ENCODE data around the gene SNUPN.

SNUPN gene

DNA sequence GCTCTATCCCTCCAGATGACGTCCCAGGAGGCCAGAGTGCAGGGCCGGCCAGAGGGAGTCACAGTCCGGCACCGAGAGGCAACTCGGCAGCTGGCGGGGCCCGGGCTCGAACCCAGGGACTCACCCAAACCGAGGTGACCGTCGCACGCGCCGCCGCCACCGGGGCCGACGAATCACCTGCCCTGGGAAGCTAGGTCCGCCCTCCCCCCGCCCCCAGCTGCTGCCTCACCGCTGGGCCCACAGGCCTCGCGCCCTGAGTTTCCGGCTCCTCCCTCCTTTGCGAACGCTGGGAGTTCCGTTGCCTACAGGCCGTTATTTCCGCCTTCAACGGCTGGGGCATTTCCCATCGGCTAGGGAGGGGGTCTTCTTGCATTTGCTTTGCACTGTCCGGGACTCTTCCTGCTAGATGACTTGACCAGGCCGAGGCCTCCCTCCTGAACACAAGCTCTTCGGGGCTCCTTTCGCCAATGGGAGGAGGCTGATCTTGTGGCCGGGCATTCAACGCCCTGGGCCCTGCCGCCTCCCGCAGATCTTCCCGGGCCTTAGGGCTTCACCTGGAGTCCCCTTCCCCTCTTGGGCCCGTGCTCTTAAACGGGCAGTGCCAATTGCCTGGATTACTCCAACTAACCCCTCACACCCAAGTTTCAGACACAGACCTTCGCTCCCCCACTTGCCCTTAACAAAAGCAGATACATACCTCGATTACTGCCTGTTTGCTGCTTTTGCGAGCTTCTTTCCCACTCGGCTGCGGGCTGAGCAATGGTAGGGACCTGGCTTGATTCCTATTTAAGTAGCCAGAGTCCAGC, at the start of gene SNUPN:
TSS of gene SNUPN (minus strand) at position 184 of the 806 bp plus-strand sequence. CDS start 4,674 bp downstream, outside the sequence.
- no peaks in the 10 kb centered on the region for H3K27me3 Mint-ChIP-seq
- H3K4me1 Mint-ChIP-seq (ENCODE audit: low read depth), result peaks cover 46% of the 10 kb centered on the region
- H3K9me3 Mint-ChIP-seq, result no peaks in the 10 kb centered on the region
- peak within 1 kb of the TSS; percentile 96 for H3K27ac Mint-ChIP-seq
- peak within 1 kb of the TSS; percentile 94 for H3K4me3 Mint-ChIP-seq
- peaks cover 11% of the 10 kb centered on the region for H3K36me3 Mint-ChIP-seq (ENCODE audit: low read depth)

- no peak overlapping the region for H3K4me3 Mint-ChIP-seq
- no peaks in the 10 kb centered on the region for H3K27me3 Mint-ChIP-seq
- no peaks in the 10 kb centered on the region for H3K9me3 Mint-ChIP-seq
- H3K4me1 Mint-ChIP-seq (ENCODE audit: low read depth), result no peaks in the 10 kb centered on the region
- no peaks in the 10 kb centered on the region for H3K36me3 Mint-ChIP-seq (ENCODE audit: low read depth)
- H3K27ac Mint-ChIP-seq, result no peak overlapping the region
These were observed 48.8 kb upstream of the SNUPN start for GRCh38 chr15:75674366-75674765.

DNA sequence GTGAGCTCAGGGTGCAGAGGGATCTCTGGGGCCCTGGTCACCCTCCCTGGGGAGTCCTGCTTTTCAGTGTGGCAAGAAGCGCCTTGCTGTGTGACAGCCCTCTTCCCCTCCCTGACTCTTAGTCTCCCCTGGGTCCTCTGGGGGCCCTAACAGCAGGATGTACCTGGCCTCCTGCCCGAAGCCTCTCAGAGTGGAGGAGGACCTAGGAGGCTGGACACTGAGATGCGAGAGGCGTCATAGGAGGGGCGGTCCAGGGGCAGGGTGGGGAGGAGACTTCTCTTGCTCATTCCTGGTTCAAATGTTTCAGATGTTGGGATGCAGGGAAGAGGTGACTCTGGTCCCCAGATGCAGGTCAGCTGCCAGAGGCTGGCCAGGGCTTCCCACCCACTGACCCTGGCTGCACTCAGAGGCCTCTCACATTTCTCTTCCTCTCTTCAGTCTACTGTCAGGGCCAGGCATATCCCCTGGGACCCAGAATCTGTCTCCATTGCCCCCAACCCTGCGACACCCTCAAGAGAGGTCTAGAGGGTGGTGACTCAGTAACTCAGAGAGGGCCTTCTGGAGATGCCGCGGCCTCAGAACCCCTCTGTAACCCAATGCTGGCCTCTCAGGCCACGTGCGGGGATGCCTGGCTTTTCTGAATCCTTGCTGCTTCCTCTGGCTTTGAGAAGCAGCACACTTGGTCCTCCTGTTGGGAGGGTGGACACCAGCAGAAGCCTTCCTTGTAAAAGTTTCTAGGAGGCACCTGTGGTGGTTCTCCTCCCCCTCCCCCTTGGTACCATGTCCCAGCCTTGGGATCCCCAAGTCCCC, 48.1 kb upstream of the SNUPN start:
- Mint-ChIP-seq H3K9me3 (no peaks in the 10 kb centered on the region), H3K36me3 (ENCODE audit: low read depth) (no peaks in the 10 kb centered on the region), H3K27me3 (no peaks in the 10 kb centered on the region), H3K4me1 (ENCODE audit: low read depth) (no peaks in the 10 kb centered on the region), H3K4me3 (no peak overlapping the region), H3K27ac (no peak overlapping the region)

DNA sequence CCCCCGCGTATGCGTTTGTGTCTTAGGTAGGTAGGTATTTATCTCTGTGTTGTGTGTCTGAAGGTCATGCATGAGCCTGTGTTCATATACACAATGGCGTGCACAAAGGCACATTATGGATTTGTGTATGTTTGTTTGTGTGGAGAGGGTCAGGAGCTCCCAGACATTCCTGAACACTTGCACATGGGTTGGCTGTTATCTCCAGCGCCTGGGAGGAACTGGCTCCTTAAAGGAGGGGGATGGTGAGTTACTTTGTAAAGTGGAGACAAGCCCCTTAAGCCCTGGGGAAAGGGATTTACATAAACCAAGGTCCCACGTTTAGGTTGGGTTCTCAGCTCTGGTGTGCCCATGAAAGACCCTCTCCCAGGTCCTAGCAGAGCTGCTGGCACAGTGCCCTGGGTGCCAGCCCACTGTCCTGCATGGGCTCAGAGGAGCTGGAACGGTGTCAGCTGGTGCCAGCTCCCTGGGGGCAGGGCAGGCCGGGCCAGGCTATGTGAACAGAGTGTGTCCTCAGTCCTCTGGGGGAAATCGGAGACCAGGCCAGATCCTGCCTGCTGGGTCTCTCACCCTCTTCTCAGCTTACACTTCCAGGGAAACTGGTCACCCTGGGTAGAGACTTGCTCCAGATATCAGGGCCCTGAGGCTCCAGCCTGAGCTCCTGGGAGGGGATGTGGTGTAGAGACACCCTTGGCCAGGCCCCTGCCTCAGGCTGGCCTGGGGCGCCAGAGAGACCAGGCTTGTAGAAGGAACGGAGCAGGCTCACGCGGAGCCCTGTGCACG, 47.3 kb upstream of the SNUPN start:
- no peaks in the 10 kb centered on the region for H3K4me1 Mint-ChIP-seq (ENCODE audit: low read depth)
- H3K9me3 Mint-ChIP-seq, result no peaks in the 10 kb centered on the region
- no peaks in the 10 kb centered on the region for H3K36me3 Mint-ChIP-seq (ENCODE audit: low read depth)
- no peaks in the 10 kb centered on the region for H3K27me3 Mint-ChIP-seq
- no peak overlapping the region for H3K27ac Mint-ChIP-seq
- H3K4me3 Mint-ChIP-seq, result no peak overlapping the region

DNA sequence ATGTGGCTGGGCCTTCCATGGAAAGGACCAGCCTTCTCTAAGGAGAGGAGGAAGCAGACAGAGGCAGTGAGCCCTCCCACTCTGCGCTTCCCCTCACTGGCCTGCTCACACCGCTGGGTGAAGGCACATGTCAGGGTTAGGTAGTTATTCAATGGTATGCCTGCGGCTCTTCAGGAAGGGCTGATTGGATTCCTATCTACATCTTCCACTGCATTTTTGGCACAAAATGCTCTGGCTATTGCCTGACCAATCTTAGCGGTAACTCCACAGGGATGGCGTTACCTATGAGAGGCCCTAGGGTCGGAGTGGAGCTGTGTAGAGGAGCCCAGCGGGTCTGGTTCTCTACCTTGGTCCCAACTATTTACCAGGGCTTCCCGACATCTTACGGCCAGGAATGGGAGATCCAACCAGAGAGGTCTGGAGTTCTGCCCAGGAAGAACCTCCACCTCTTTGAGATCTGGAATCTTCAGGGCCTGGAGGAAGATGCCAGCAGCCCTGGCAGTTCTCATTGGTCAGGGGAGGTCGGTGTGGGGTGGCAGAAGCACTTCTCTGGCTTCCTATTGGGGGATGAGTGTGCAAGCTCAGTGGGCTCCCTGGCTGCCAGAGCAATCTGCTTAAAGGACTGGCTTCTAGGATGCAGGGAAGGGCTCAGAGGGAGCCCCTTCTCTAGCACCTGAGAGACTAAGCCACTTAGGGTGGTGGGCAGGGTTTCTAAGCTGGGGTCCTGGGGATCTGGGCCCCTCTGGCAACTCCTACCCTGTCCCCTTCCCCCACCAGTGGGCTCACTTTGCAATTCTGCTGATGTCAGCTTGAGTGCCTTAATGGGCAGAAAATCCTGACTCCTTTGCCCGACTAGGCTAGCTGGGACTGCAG, 46.4 kb upstream of the SNUPN start:
- no peaks in the 10 kb centered on the region for H3K36me3 Mint-ChIP-seq (ENCODE audit: low read depth)
- H3K27ac Mint-ChIP-seq, result no peak overlapping the region
- no peak overlapping the region for H3K4me3 Mint-ChIP-seq
- H3K4me1 Mint-ChIP-seq (ENCODE audit: low read depth), result no peaks in the 10 kb centered on the region
- H3K9me3 Mint-ChIP-seq, result no peaks in the 10 kb centered on the region
- no peaks in the 10 kb centered on the region for H3K27me3 Mint-ChIP-seq

- Mint-ChIP-seq H3K27me3 (no peaks in the 10 kb centered on the region), H3K36me3 (ENCODE audit: low read depth) (no peaks in the 10 kb centered on the region), H3K27ac (no peak overlapping the region), H3K9me3 (no peaks in the 10 kb centered on the region), H3K4me3 (no peak overlapping the region), H3K4me1 (ENCODE audit: low read depth) (no peaks in the 10 kb centered on the region)
These were observed 44.3 kb upstream of the SNUPN start for GRCh38 chr15:75669879-75670212.

DNA sequence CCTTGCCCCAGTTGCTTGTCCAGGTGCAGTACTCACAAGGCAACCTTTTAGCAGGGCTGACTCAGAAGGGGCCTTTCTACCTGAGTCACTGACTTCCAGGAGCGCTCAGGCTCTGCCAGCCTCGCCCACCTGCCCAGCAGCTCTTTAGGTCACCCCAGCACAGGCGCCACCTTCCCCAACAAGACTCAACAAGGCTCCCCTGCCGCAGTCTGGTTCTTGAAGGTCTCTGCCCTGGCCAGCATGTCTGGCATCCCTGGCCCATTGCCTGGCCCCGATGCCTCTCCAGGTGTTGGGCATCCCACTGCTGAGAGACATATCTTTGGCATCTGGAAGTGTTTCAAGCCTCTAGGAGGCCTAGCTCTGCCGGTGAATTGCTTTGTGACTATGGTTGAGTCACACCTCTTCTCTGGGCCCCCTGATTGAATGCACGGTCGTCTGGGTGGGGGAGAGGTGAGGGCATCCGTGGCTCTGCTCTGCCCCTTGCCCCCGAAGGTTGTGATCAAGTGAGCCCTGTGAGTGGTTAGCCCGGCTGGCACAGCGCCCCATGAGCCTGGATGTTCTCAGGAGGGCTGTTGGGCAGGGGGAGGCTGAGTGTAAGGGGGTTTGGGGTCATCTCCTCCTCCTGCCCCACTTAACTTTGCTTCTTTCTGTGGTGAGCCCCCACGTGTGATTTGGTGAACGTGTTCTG, 43.8 kb upstream of the SNUPN start:
- Mint-ChIP-seq H3K9me3 (no peaks in the 10 kb centered on the region), H3K27ac (no peak overlapping the region), H3K27me3 (no peaks in the 10 kb centered on the region), H3K4me3 (no peak overlapping the region), H3K36me3 (ENCODE audit: low read depth) (no peaks in the 10 kb centered on the region), H3K4me1 (ENCODE audit: low read depth) (no peaks in the 10 kb centered on the region)

DNA sequence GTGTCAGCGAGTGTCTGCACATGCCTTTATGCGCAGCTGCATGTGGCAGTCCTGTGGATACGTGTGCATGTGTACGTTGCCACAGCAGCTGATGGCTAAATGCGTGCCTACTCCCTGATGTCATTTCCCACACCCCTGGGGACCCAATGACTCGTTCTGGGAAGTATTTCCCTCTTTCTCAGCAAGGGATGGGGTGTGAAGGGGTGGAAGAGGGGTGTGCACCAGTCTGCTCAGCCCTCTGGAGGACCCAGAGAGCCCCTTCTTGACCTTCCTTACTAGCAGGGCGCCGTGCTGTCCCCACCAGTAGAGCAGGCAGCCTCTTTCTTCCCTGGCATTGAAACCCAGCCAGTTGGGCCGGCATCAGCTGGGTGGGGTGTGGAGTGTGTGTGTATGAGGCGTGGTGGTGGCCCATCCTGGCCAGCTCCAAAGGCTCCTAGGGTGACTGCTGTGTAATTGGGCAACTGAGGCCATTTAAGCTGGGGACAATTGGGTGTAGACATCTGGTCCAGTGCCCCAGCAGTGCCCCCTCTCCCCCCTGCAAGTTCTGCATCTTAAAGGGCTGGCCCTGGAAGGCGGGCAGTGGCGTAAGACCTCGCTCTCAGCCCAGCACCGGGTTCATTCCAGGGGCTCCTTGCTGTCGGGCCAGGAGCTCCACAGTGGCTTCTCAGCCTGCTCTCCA, 41.4 kb upstream of the SNUPN start:
- Mint-ChIP-seq H3K4me1 (ENCODE audit: low read depth) (no peaks in the 10 kb centered on the region), H3K9me3 (no peaks in the 10 kb centered on the region), H3K27me3 (no peaks in the 10 kb centered on the region), H3K27ac (no peak overlapping the region), H3K4me3 (no peak overlapping the region), H3K36me3 (ENCODE audit: low read depth) (no peaks in the 10 kb centered on the region)

DNA sequence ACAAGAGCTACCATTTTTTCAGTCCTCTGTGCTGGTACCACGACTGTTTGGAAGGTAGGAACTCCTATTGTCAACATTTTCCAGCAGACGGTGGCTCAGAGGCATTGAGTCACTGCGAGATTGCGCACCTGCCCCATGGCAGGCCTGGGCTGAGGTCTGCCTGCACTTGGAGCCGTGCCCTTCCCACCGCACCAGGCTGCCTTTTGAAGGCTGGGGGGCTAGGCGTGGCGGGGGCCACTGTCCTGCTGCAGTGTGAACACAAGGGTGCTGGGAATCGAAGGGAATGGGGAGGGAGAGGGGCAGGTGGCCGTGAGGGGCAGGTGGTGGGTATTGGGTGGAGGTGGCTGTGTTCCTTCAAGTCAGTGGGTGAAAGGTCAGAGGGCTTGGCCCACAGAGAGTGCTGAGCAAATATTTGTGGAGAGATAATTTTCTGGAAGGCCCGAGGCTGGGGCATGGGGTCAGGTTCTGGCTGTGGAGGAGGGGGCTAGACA, 38.5 kb upstream of the SNUPN start:
- Mint-ChIP-seq H3K36me3 (ENCODE audit: low read depth) (no peaks in the 10 kb centered on the region), H3K4me1 (ENCODE audit: low read depth) (no peaks in the 10 kb centered on the region), H3K9me3 (no peaks in the 10 kb centered on the region), H3K4me3 (no peak overlapping the region), H3K27me3 (no peaks in the 10 kb centered on the region), H3K27ac (no peak overlapping the region)

DNA sequence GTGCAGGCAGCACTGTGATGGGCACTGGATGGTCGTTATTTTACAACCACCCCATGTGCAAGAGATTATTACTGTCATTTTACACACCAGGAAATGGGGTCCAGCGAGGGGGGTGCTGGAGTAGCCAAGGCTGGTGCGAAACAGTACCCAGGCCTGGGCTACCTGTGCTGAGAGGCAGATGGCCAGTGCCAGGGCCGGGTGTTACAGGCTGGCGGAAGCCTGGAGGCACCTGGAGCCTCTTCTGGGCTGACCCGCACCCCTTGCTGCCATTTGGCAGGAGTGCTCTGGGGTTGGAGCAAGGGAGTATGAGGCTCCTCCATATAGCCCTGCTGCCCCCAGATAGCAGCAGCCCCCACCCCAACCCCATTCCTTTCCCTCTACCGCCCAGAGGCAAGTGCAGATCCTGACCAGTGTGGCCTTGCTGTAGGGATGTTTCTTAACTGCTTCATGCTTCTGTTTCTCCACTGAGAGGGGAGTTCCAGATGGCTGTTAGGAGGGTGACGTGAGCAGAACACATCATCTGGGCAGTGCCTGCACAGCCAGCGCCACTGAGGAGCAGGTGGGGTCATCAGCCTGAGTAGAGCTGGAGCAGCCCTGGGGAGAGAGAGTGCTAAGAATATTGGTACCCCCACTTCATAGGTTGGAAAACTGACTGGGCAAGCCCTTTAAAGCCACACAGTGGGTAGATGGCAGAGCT, 37.4 kb upstream of the SNUPN start:
- Mint-ChIP-seq H3K27me3 (no peaks in the 10 kb centered on the region), H3K9me3 (no peaks in the 10 kb centered on the region), H3K4me1 (ENCODE audit: low read depth) (no peaks in the 10 kb centered on the region), H3K4me3 (no peak overlapping the region), H3K27ac (no peak overlapping the region), H3K36me3 (ENCODE audit: low read depth) (no peaks in the 10 kb centered on the region)

GRCh38 chr15:75661756-75662140, 36.2 kb upstream of the SNUPN start:
- no peaks in the 10 kb centered on the region for H3K9me3 Mint-ChIP-seq
- no peak overlapping the region for H3K4me3 Mint-ChIP-seq
- H3K36me3 Mint-ChIP-seq (ENCODE audit: low read depth), result no peaks in the 10 kb centered on the region
- no peaks in the 10 kb centered on the region for H3K4me1 Mint-ChIP-seq (ENCODE audit: low read depth)
- H3K27ac Mint-ChIP-seq, result no peak overlapping the region
- no peaks in the 10 kb centered on the region for H3K27me3 Mint-ChIP-seq

- Mint-ChIP-seq H3K27me3 (no peaks in the 10 kb centered on the region), H3K4me3 (no peak overlapping the region), H3K27ac (no peak overlapping the region), H3K4me1 (ENCODE audit: low read depth) (no peaks in the 10 kb centered on the region), H3K9me3 (no peaks in the 10 kb centered on the region), H3K36me3 (ENCODE audit: low read depth) (no peaks in the 10 kb centered on the region)
These were observed 35.7 kb upstream of the SNUPN start for GRCh38 chr15:75661100-75661755.

Measured in stimulated activated naive CD8-positive, alpha-beta T cell treated with anti-CD3 and anti-CD28 coated beads, Interleukin-15, Interleukin-2, amounts not matched to agents 100 ng/mL and 50 ng/mL, for 24 hours (primary cell).